Panc1 (cell line): ENCODE results near the gene FNDC8. TPM values are rescaled to one million over a fixed set of nuclear protein-coding genes. Genes with fewer than 3 reads are reported as not detected.

Source experiments
- ATAC-seq: fragments of 200-7000 bp; cut with Tn5 transposase; 2 replicates; pipeline ENCODE4 v1.9.1; 2020; ENCODE audit warnings: mild to moderate bottlenecking, moderate library complexity
- BruUV-seq: library from RNA; stranded (reverse); fragments of 400-500 nt; replicated peaks from 2 replicates; lab custom pipeline; 2021; lab: Mats Ljungman, UMichigan
- CTCF ChIA-PET: fragments of 300-600 bp; sonication (Branson Sonifier 250); formaldehyde crosslinking; loops from one replicate; lab custom pipeline; 2022; ENCODE audit warnings: antibody characterized with exemption; lab: Charles Lee
- POLR2A ChIA-PET: fragments of 300-600 bp; sonication (Branson Sonifier 250); formaldehyde crosslinking; loops from one replicate; lab custom pipeline; 2022; ENCODE audit warnings: antibody characterized with exemption; lab: Charles Lee
- DNase-seq: peaks from one replicate; pipeline ENCODE4 v3.0.0-alpha.2; 2010; ENCODE audit warnings: low read depth, low spot score
- H3K27ac ChIP-seq: 2 replicates; pipeline ENCODE4 v1.5.1; 2011; ENCODE audit warnings: mild to moderate bottlenecking, low read length, inconsistent platforms
- H3K27me3 ChIP-seq: fragments of 200-500 bp; sonication (Bioruptor generic); 2 replicates; pipeline ENCODE4 v1.6.0; 2014; ENCODE audit warnings: low read length, inconsistent platforms; ENCODE audit not compliant: control insufficient read depth, insufficient read depth
- H3K36me3 ChIP-seq: fragments of 200-500 bp; sonication (Bioruptor generic); 2 replicates; pipeline ENCODE4 v1.5.1; 2014; ENCODE audit warnings: inconsistent platforms, mild to moderate bottlenecking, low read length, moderate library complexity; ENCODE audit not compliant: control insufficient read depth, insufficient read depth
- H3K4me1 ChIP-seq: 2 replicates; pipeline ENCODE4 v1.5.1; 2011; ENCODE audit warnings: inconsistent platforms, mild to moderate bottlenecking, low read length, moderate library complexity; ENCODE audit not compliant: control insufficient read depth, insufficient read depth
- H3K4me3 ChIP-seq, 2 experiments: 2 replicates each; pipeline ENCODE4 v1.5.1; 2011 to 2012; ENCODE audit warnings: low read depth in 2 of 2, low read length in 2 of 2, mild to moderate bottlenecking in 2 of 2, inconsistent platforms in 1 of 2, moderate library complexity in 1 of 2
- H3K9me3 ChIP-seq: fragments of 200-500 bp; sonication (Bioruptor generic); 2 replicates; pipeline ENCODE4 v1.5.1; 2014; ENCODE audit warnings: low read depth, mild to moderate bottlenecking, inconsistent platforms, low read length, moderate library complexity; ENCODE audit not compliant: control insufficient read depth, insufficient read depth
- CTCF ChIP-seq: fragments of 450-650 bp; IDR thresholded peaks from 2 replicates; pipeline ENCODE4 v1.5.1; 2017; ENCODE audit warnings: mild to moderate bottlenecking
- POLR2AphosphoS5 ChIP-seq: IDR thresholded peaks from 2 replicates; pipeline ENCODE4 v1.6.1; 2012; ENCODE audit warnings: mild to moderate bottlenecking, low read depth, low read length, moderate library complexity
- REST ChIP-seq, 2 experiments: IDR thresholded peaks; 2 replicates each; pipeline ENCODE4 v1.6.1; 2011 to 2012; ENCODE audit warnings: low read depth in 2 of 2, control low read depth in 1 of 2, low read length in 1 of 2, mild to moderate bottlenecking in 1 of 2, moderate library complexity in 1 of 2; ENCODE audit not compliant: insufficient read depth in 1 of 2
- SIN3A ChIP-seq: IDR thresholded peaks from 2 replicates; pipeline ENCODE4 v1.6.1; 2012; ENCODE audit warnings: low read depth, mild to moderate bottlenecking, low read length, moderate library complexity, borderline replicate concordance; ENCODE audit not compliant: insufficient read depth
- TCF7L2 ChIP-seq: IDR thresholded peaks from 2 replicates; pipeline ENCODE4 v1.6.1; 2011; ENCODE audit warnings: mild to moderate bottlenecking, low read depth, low read length, inconsistent platforms
- in situ Hi-C: cut with HindIII; loops from 2 replicates; pipeline ENCODE4 v1.10.0; 2016; ENCODE audit warnings: low sequenced_read_pairs, low pct_unique_long_range_greater_than_20kb
- intact Hi-C: fragments of 100-400 bp; cut with micrococcal nuclease; formaldehyde crosslinking; loops from one replicate; pipeline ENCODE4 v1.10.0; 2022; ENCODE audit not compliant: unreplicated experiment
- total RNA-seq: library from RNA; stranded (reverse); gene quantifications from one replicate; pipeline ENCODE4 v1.2.1, GENCODE V29; 2021; ENCODE audit not compliant: unreplicated experiment

Gene FNDC8
- total RNA-seq, 1 experiment from 2014 or later = not detected

GRCh38 chr17:35080536-35080935 lies 40.9 kb upstream of the FNDC8 start:
- POLR2A ChIA-PET = no interaction called here
- in situ Hi-C loops = no loop called here
- Histone ChIP-seq H3K4me3 (no peak overlapping the region), H3K9me3 (no peaks in the 10 kb centered on the region), H3K4me1 (peaks cover 34% of the 10 kb centered on the region), H3K27me3 (no peaks in the 10 kb centered on the region), H3K27ac (peak overlapping the region; percentile 25; the same call in 1 of the 2 replicates), H3K36me3 (no peaks in the 10 kb centered on the region)
- CTCF ChIA-PET = interaction anchor here (0.8 kb wide), 1 partner anchor 37 kb away, joined by 3 read pairs; no protein-coding TSS in a partner anchor
- DNase-seq = no peak
- no TSS peak for BruUV-seq
- TF ChIP-seq TCF7L2 = no peak
- TF ChIP-seq POLR2AphosphoS5 = no peak
- no peak for TF ChIP-seq SIN3A
- TF ChIP-seq REST (IDR thresholded peaks at IDR 0.05; ENCODE audit: insufficient read depth in 1 of 2, low read depth in 2 of 2, low read length in 1 of 2) = no peak
- TF ChIP-seq CTCF = no peak
- intact Hi-C loops = no loop called here
- no peak for ATAC-seq

GRCh38 chr17:35081638-35082037 lies 39.8 kb upstream of the FNDC8 start:
- H3K36me3 ChIP-seq = no peaks in the 10 kb centered on the region
- no peak for DNase-seq
- no TSS peak for BruUV-seq
- H3K4me1 ChIP-seq = peaks cover 36% of the 10 kb centered on the region
- intact Hi-C loops = no loop called here
- ChIA-PET CTCF (interaction anchor here (0.8 kb wide), 1 partner anchor 38 kb away, joined by 3 read pairs; no protein-coding TSS in a partner anchor), POLR2A (interaction anchor here (0.6 kb wide), 1 partner anchor 243 kb away, joined by 3 read pairs; no protein-coding TSS in a partner anchor)
- in situ Hi-C loops = no loop called here
- no peak for TF ChIP-seq TCF7L2
- no peaks in the 10 kb centered on the region for H3K27me3 ChIP-seq
- ATAC-seq = no peak
- H3K27ac ChIP-seq = peak overlapping the region; percentile 60; the same call in 1 of the 2 replicates
- H3K9me3 ChIP-seq = no peaks in the 10 kb centered on the region
- no peak overlapping the region for H3K4me3 ChIP-seq

- H3K27me3 ChIP-seq = no peaks in the 10 kb centered on the region
- 0 out of 2 replicates have a peak, but pooled peaks have one; percentile 7 for ATAC-seq
- BruUV-seq = no TSS peak
- no peaks in the 10 kb centered on the region for H3K36me3 ChIP-seq
- CTCF ChIA-PET = no interaction called here
- H3K27ac ChIP-seq = peak overlapping the region; percentile 60
- H3K4me3 ChIP-seq = no peak overlapping the region
- intact Hi-C loops = no loop called here
- peak; percentile 73 for DNase-seq
- POLR2A ChIA-PET = interaction anchor here (0.6 kb wide), 1 partner anchor 242 kb away, joined by 3 read pairs; no protein-coding TSS in a partner anchor
- no peaks in the 10 kb centered on the region for H3K9me3 ChIP-seq
- TF ChIP-seq POLR2AphosphoS5 (no peak), TCF7L2 (no peak), REST (IDR thresholded peaks at IDR 0.05; ENCODE audit: insufficient read depth in 1 of 2, low read depth in 2 of 2, low read length in 1 of 2) (no peak), CTCF (no peak), SIN3A (no peak)
- in situ Hi-C loops = no loop called here
- peaks cover 40% of the 10 kb centered on the region for H3K4me1 ChIP-seq
Measured at GRCh38 chr17:35082073-35082657, 39.2 kb upstream of the FNDC8 start.
